HEK293 (cell line): ENCODE data around the gene CRACR2A.

Experiments used
- ATF2 ChIP-seq: fragments of 450-650 bp; formaldehyde crosslinking; IDR thresholded peaks from 2 replicates; pipeline ENCODE4 v1.5.1; 2016; ENCODE audit warnings: missing biosample characterization, missing genetic modification characterization, low read depth
- CTCF ChIP-seq: fragments of 450-650 bp; formaldehyde crosslinking; IDR thresholded peaks from 2 replicates; pipeline ENCODE4 v1.5.1; 2016; ENCODE audit warnings: missing biosample characterization, missing genetic modification characterization
- GLIS2 ChIP-seq: fragments of 450-650 bp; formaldehyde crosslinking; IDR thresholded peaks from 2 replicates; pipeline ENCODE4 v1.5.1; 2016; ENCODE audit warnings: missing biosample characterization, missing genetic modification characterization
- PRDM2 ChIP-seq: fragments of 450-650 bp; formaldehyde crosslinking; IDR thresholded peaks from 2 replicates; pipeline ENCODE4 v1.5.1; 2016; ENCODE audit warnings: missing biosample characterization, missing genetic modification characterization, borderline replicate concordance
- ZNF174 ChIP-seq: fragments of 450-650 bp; formaldehyde crosslinking; IDR thresholded peaks from 2 replicates; pipeline ENCODE4 v1.5.0; 2017; ENCODE audit warnings: missing biosample characterization, mild to moderate bottlenecking, missing genetic modification characterization
- ZNF280D ChIP-seq: fragments of 450-650 bp; formaldehyde crosslinking; IDR thresholded peaks from 2 replicates; pipeline ENCODE4 v1.5.1; 2016; ENCODE audit warnings: missing biosample characterization, missing genetic modification characterization
- ZNF544 ChIP-seq: fragments of 450-650 bp; formaldehyde crosslinking; IDR thresholded peaks from 2 replicates; pipeline ENCODE4 v1.5.0; 2017; ENCODE audit warnings: missing biosample characterization, missing genetic modification characterization
- ZNF654 ChIP-seq: fragments of 450-650 bp; formaldehyde crosslinking; IDR thresholded peaks from 2 replicates; pipeline ENCODE4 v1.5.1; 2016; ENCODE audit warnings: low read depth, missing biosample characterization, missing genetic modification characterization
- ZNF704 ChIP-seq: fragments of 450-650 bp; formaldehyde crosslinking; IDR thresholded peaks from 2 replicates; pipeline ENCODE4 v1.5.1; 2016; ENCODE audit warnings: missing biosample characterization, missing genetic modification characterization
- ZSCAN5A ChIP-seq: fragments of 450-650 bp; formaldehyde crosslinking; IDR thresholded peaks from 2 replicates; pipeline ENCODE4 v1.5.1; 2016; ENCODE audit warnings: missing biosample characterization, missing genetic modification characterization

GRCh38 chr12:3792623-3793288 lies 39.8 kb upstream of the CRACR2A start:
- TF ChIP-seq GLIS2 (tag by site-specific recombination) (no peak), ZNF174 (tag by site-specific recombination) (no peak), ZNF654 (no peak), PRDM2 (no peak), CTCF (tag by site-specific recombination) (no peak), ZNF280D (tag by site-specific recombination) (no peak), ATF2 (no peak), ZNF704 (no peak), ZNF544 (tag by site-specific recombination) (no peak), ZSCAN5A (no peak)
